Uterus (tissue), 4 donors: Measurements from ENCODE around the gene NRXN2. TPM values are rescaled to one million over a fixed set of nuclear protein-coding genes. Genes with fewer than 3 reads are reported as not detected.

Source experiments
- DNase-seq, 2 donors: peaks; one replicate each; pipeline ENCODE4 v3.0.0-alpha.2; 2019 to 2020
- H3K27ac ChIP-seq, 2 donors: fragments of 200-600 bp; sonication (generic); 1 replicate in 1 of 2; 2 replicates in 1 of 2; pipeline ENCODE4 v1.5.1; 2016 to 2018
- H3K27me3 ChIP-seq, 2 donors: fragments of 200-600 bp; sonication (generic); one replicate each; pipeline ENCODE4 v1.5.1; 2018 to 2019; ENCODE audit warnings: control low read depth in 1 of 2
- H3K36me3 ChIP-seq, 2 donors: fragments of 200-600 bp; sonication (generic); one replicate each; pipeline ENCODE4 v1.5.1; 2019; ENCODE audit warnings: control low read depth in 1 of 2
- H3K4me1 ChIP-seq, 2 donors: fragments of 200-600 bp; sonication (generic); one replicate each; pipeline ENCODE4 v1.5.1; 2018 to 2019; ENCODE audit warnings: control low read depth in 1 of 2
- H3K4me3 ChIP-seq, 2 donors: fragments of 200-600 bp; sonication (generic); 1 replicate in 1 of 2; 2 replicates in 1 of 2; pipeline ENCODE4 v1.5.1; 2018 to 2019; ENCODE audit warnings: mild to moderate bottlenecking in 1 of 2
- H3K9me3 ChIP-seq, 2 donors: fragments of 200-600 bp; sonication (generic); one replicate each; pipeline ENCODE4 v1.5.1; 2019; ENCODE audit warnings: control low read depth in 1 of 2
- CTCF ChIP-seq, 4 experiments: fragments of 200-600 bp in 2 of 4; fragments of 450-650 bp in 2 of 4; sonication (generic) in 2 of 4; IDR thresholded peaks; one replicate each; pipeline ENCODE4 v1.5.1; 2016 to 2019; ENCODE audit warnings: antibody characterized with exemption in 4 of 4, mild to moderate bottlenecking in 2 of 4, moderate library complexity in 1 of 4
- POLR2A ChIP-seq, 2 donors: fragments of 450-650 bp; IDR thresholded peaks; one replicate each; pipeline ENCODE4 v1.6.1; 2016; ENCODE audit warnings: antibody characterized with exemption in 2 of 2, mild to moderate bottlenecking in 1 of 2, moderate library complexity in 1 of 2
- intact Hi-C: fragments of 100-400 bp; cut with DNase I; formaldehyde crosslinking; loops from one replicate; pipeline ENCODE4 v1.15.1; 2023; ENCODE audit warnings: low total_unique reads
- total RNA-seq, 4 donors: library from RNA; depleted of rRNA in 3 of 4; stranded (reverse); fragments of >200 nt in 3 of 4; gene quantifications; one replicate each; pipeline versions ENCODE4 v1.1.0 to v1.2.4, GENCODE V29; 2014 to 2023
- donor health status: DM: yes; HTN: yes; CAD: no.

Gene NRXN2
- total RNA-seq, 4 donors from 2014 or later: 0.88 to 48.4 (median 12.6) TPM

GRCh38 chr11:64720167-64720566 lies 2.8 kb downstream of the NRXN2 start:
- no peak overlapping the region for H3K4me3 ChIP-seq
- H3K27me3 ChIP-seq: peaks cover 8 to 23% of the 10 kb centered on the region in 2 donors
- intact Hi-C loops: no loop called here
- H3K4me1 ChIP-seq: no peaks in the 10 kb centered on the region
- no peaks in the 10 kb centered on the region for H3K9me3 ChIP-seq
- H3K27ac ChIP-seq: no peak overlapping the region
- no peak for DNase-seq
- TF ChIP-seq POLR2A (IDR thresholded peaks at IDR 0.05) (no peak), CTCF (IDR thresholded peaks at IDR 0.05) (no peak)
- H3K36me3 ChIP-seq: no peaks in the 10 kb centered on the region

GRCh38 chr11:64719406-64719805 lies 3.6 kb downstream of the NRXN2 start:
- Histone ChIP-seq H3K27me3 (peaks cover 9 to 31% of the 10 kb centered on the region in 2 donors), H3K4me1 (no peaks in the 10 kb centered on the region), H3K4me3 (no peak overlapping the region), H3K36me3 (no peaks in the 10 kb centered on the region), H3K27ac (no peak overlapping the region), H3K9me3 (no peaks in the 10 kb centered on the region)
- no peak for DNase-seq
- intact Hi-C loops: no loop called here
- TF ChIP-seq POLR2A (IDR thresholded peaks at IDR 0.05): no peak
- TF ChIP-seq CTCF (IDR thresholded peaks at IDR 0.05): no peak

GRCh38 chr11:64718780-64719124 lies 4.2 kb downstream of the NRXN2 start:
- Histone ChIP-seq H3K27me3 (peaks cover 16 to 37% of the 10 kb centered on the region in 2 donors), H3K9me3 (no peaks in the 10 kb centered on the region), H3K4me1 (peaks cover 0 to 2% of the 10 kb centered on the region in 2 donors), H3K36me3 (no peaks in the 10 kb centered on the region), H3K27ac (no peak overlapping the region), H3K4me3 (no peak overlapping the region)
- DNase-seq: no peak
- TF ChIP-seq CTCF (IDR thresholded peaks at IDR 0.05) (no peak), POLR2A (IDR thresholded peaks at IDR 0.05) (no peak)
- intact Hi-C loops: no loop called here

- Histone ChIP-seq H3K27ac (no peak overlapping the region), H3K4me1 (peaks cover 0 to 7% of the 10 kb centered on the region in 2 donors), H3K9me3 (no peaks in the 10 kb centered on the region), H3K4me3 (no peak overlapping the region), H3K27me3 (peaks cover 17 to 37% of the 10 kb centered on the region in 2 donors), H3K36me3 (no peaks in the 10 kb centered on the region)
- intact Hi-C loops: no loop called here
- TF ChIP-seq CTCF (IDR thresholded peaks at IDR 0.05) (no peak), POLR2A (IDR thresholded peaks at IDR 0.05) (no peak)
- DNase-seq: no peak
Measured at GRCh38 chr11:64718084-64718779, 4.8 kb downstream of the NRXN2 start.

- Histone ChIP-seq H3K27ac (no peak overlapping the region), H3K27me3 (peaks cover 23 to 42% of the 10 kb centered on the region in 2 donors), H3K36me3 (no peaks in the 10 kb centered on the region), H3K4me3 (no peak overlapping the region), H3K4me1 (peaks cover 0 to 13% of the 10 kb centered on the region in 2 donors), H3K9me3 (no peaks in the 10 kb centered on the region)
- DNase-seq: no peak
- intact Hi-C loops: no loop called here
- TF ChIP-seq CTCF (IDR thresholded peaks at IDR 0.05): no peak
- TF ChIP-seq POLR2A (IDR thresholded peaks at IDR 0.05): no peak
Measured at GRCh38 chr11:64717268-64717578, 5.8 kb downstream of the NRXN2 start.
